ENCODE results near the gene KDM5A. TPM values are rescaled to one million over a fixed set of nuclear protein-coding genes. Genes with fewer than 3 reads are reported as not detected.

KDM5A gene
- total and polyA plus RNA-seq, 10 of the 15 experiments (the other 5 are each of a cell fraction or from before 2014, with no cell fraction given) = 9.0 to 59.9 (median 27.7) TPM

GRCh38 chr12:389142-390096, at the start of gene KDM5A (continued):
- peak; percentile 99 for TF ChIP-seq MLLT1 (IDR thresholded peaks at IDR 0.05)
- TF ChIP-seq IRF5 (IDR thresholded peaks at IDR 0.05; ENCODE audit: borderline replicate concordance) = no peak
- TF ChIP-seq ZBTB4 (CRISPR knock-in tag; IDR thresholded peaks at IDR 0.05) = no peak
- 0 out of 2 replicates have a peak, but pooled peaks have one; percentile 32 for TF ChIP-seq MAX (IDR thresholded peaks at IDR 0.05; ENCODE audit: low read depth, low read length)
- 0 out of 2 replicates have a peak, but pooled peaks have one; percentile 17 for TF ChIP-seq ZNF687 (IDR thresholded peaks at IDR 0.05)
- peak; percentile 74 for TF ChIP-seq MEF2B (IDR thresholded peaks at IDR 0.05; ENCODE audit: partially characterized antibody, poor library complexity, severe bottlenecking)
- TF ChIP-seq SP1 (IDR thresholded peaks at IDR 0.05; ENCODE audit: low read depth, low read length) = no peak
- 0 out of 2 replicates have a peak, but pooled peaks have one; percentile 15 for TF ChIP-seq FOXM1 (IDR thresholded peaks at IDR 0.05; ENCODE audit: low read depth, low read length)
- TF ChIP-seq ESRRA (IDR thresholded peaks at IDR 0.05; ENCODE audit: low read length) = peak; percentile 52; the same call in 1 of the 2 replicates
- peak; percentile 92 for TF ChIP-seq POLR2AphosphoS5 (IDR thresholded peaks at IDR 0.05; ENCODE audit: low read length)
- no peak for TF ChIP-seq ZNF592 (IDR thresholded peaks at IDR 0.05)
- TF ChIP-seq LARP7 (IDR thresholded peaks at IDR 0.05) = peak; percentile 88
